Keratinocyte (primary cell): ENCODE results near the gene TENM4. TPM values are rescaled to one million over a fixed set of nuclear protein-coding genes. Genes with fewer than 3 reads are reported as not detected.
A peak's percentile ranks its signal among the peaks of the same experiment; 100 is the strongest.

ENCODE experiments used
- DNase-seq: peaks from one replicate; pipeline ENCODE4 v3.0.0-alpha.2; 2011; ENCODE audit warnings: low read depth, missing footprints, low spot score
- FAIRE-seq: peaks from 2 replicates; lab custom pipeline; 2011; peaks lifted over from hg19 to GRCh38; lab: Jason Lieb, UNC
- H2AFZ ChIP-seq: 2 replicates; pipeline ENCODE4 v1.6.0; 2012; ENCODE audit warnings: low read length, control low read depth, inconsistent platforms; ENCODE audit not compliant: control insufficient read depth
- H3K27ac ChIP-seq: 2 replicates; pipeline ENCODE4 v1.5.1; 2011; ENCODE audit warnings: low read length; ENCODE audit not compliant: control insufficient read depth, insufficient read depth
- H3K27me3 ChIP-seq: 3 replicates; pipeline ENCODE4 v1.6.0; 2011; ENCODE audit warnings: low read length; ENCODE audit not compliant: control insufficient read depth, insufficient read depth; ENCODE audit errors: extremely low read depth
- H3K36me3 ChIP-seq, 2 experiments: 2 replicates in 1 of 2; 3 replicates in 1 of 2; pipeline ENCODE4 v1.5.1; 2011; ENCODE audit warnings: low read length in 2 of 2, mild to moderate bottlenecking in 1 of 2; ENCODE audit not compliant: control insufficient read depth in 2 of 2, insufficient read depth in 2 of 2; ENCODE audit errors: extremely low read depth in 1 of 2
- H3K4me1 ChIP-seq: 3 replicates; pipeline ENCODE4 v1.5.1; 2011; ENCODE audit warnings: low read length; ENCODE audit not compliant: control insufficient read depth, insufficient read depth; ENCODE audit errors: extremely low read depth
- H3K4me2 ChIP-seq: 3 replicates; pipeline ENCODE4 v1.6.0; 2011; ENCODE audit warnings: low read depth, low read length; ENCODE audit not compliant: control insufficient read depth, insufficient read depth; ENCODE audit errors: extremely low read depth
- H3K4me3 ChIP-seq, 3 experiments: fragments of 200-600 bp in 1 of 3; sonication (generic) in 1 of 3; 2 replicates in 2 of 3; 3 replicates in 1 of 3; pipeline ENCODE4 v1.5.1; 2011 to 2016; ENCODE audit warnings: low read length in 3 of 3, mild to moderate bottlenecking in 3 of 3, control low read depth in 2 of 3, inconsistent platforms in 1 of 3, low read depth in 1 of 3, mixed read lengths in 1 of 3, mixed run types in 1 of 3, moderate library complexity in 1 of 3; ENCODE audit not compliant: control insufficient read depth in 2 of 3, insufficient read depth in 2 of 3; ENCODE audit errors: extremely low read depth in 1 of 3
- H3K79me2 ChIP-seq: 2 replicates; pipeline ENCODE4 v1.6.0; 2012; ENCODE audit warnings: low read length; ENCODE audit not compliant: control insufficient read depth, insufficient read depth
- H3K9ac ChIP-seq: 3 replicates; pipeline ENCODE4 v1.6.0; 2011; ENCODE audit warnings: low read length; ENCODE audit not compliant: control insufficient read depth, insufficient read depth; ENCODE audit errors: extremely low read depth
- H3K9me1 ChIP-seq: 3 replicates; pipeline ENCODE4 v1.6.0; 2011; ENCODE audit warnings: low read length; ENCODE audit not compliant: control insufficient read depth, insufficient read depth; ENCODE audit errors: extremely low read depth
- H3K9me3 ChIP-seq: 2 replicates; pipeline ENCODE4 v1.5.1; 2012; ENCODE audit warnings: low read depth, low read length; ENCODE audit not compliant: control insufficient read depth
- H4K20me1 ChIP-seq: 3 replicates; pipeline ENCODE4 v1.6.0; 2011; ENCODE audit warnings: low read length; ENCODE audit not compliant: control insufficient read depth, insufficient read depth; ENCODE audit errors: extremely low read depth
- EZH2 ChIP-seq: IDR thresholded peaks from one replicate; pipeline ENCODE4 v1.6.1; 2012; ENCODE audit warnings: inconsistent platforms, mild to moderate bottlenecking, low read length, moderate library complexity
- dilution Hi-C: fragments of 300-500 bp; cut with MboI; formaldehyde crosslinking; loops from one replicate; pipeline ENCODE4 v1.7.0; 2020; ENCODE audit warnings: low sequenced_read_pairs; ENCODE audit not compliant: extremely low pct_ligation_motif_present
- polyA plus RNA-seq, 5 experiments: library from polyadenylated mRNA; depleted of rRNA in 3 of 5; stranded (reverse) in 3 of 5; stranded (forward) in 1 of 5; unstranded in 1 of 5; fragments of >200 nt; gene quantifications; 1 replicate in 1 of 5; 2 replicates in 3 of 5; 3 replicates in 1 of 5; pipeline versions ENCODE4 v1.2.1 to v1.2.3, GENCODE V29; 2011 to 2012; ENCODE audit warnings: missing spikeins in 2 of 5, low read depth in 1 of 5, low replicate concordance in 1 of 5
- TF ChIP-seq, protein P1 (sequence below), 3 experiments: IDR thresholded peaks in 1 of 3; conservative IDR thresholded peaks in 1 of 3; optimal IDR thresholded peaks in 1 of 3; 2 replicates in 2 of 3; 3 replicates in 1 of 3; pipeline versions ENCODE3 to v1.5.1; 2011; ENCODE audit warnings: low read length in 3 of 3, mild to moderate bottlenecking in 3 of 3, moderate library complexity in 2 of 3, control low read depth in 1 of 3, inconsistent platforms in 1 of 3; ENCODE audit not compliant: insufficient read depth in 2 of 3; ENCODE audit errors: extremely low read depth in 1 of 3

TENM4 gene
- polyA plus RNA-seq, 1 donor (not counting 4 experiments of a cell fraction or from before 2014, with no cell fraction given): 3.5 TPM

DNA sequence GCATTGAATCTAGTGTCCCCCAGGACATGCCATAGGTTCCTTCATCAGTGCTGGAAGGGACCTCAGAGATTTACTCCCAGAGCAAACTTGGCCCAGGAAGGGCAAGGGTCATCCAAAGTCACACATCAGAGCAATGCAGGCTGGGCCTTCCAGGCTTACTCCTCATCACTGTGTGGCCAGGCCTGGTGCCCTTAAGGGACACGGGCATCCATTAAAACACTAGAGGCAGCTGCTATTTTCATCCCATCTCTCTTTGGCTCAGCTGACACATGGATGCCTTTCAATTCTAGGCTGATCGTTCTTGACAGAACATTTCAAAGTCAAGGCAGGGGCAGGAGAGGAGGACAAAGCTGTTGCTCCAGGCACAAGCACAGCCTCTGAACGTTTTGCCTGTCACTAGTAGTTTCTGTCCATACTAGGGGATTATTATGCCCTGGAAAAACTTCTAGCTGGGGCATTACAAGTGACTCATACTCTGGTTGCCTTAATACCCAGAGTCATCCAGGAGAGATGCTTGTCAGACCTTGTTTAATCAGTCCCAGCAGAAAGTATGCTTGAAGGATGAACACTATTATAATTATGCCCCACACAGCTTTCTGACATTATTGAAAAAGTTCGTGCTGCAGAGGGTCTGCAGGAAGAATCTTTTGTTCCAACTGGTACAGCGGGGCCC, 240.3 kb downstream of the TENM4 start:
- no peak for DNase-seq
- H3K4me2 ChIP-seq: no peak overlapping the region
- no peak overlapping the region for H2AFZ ChIP-seq
- H3K4me3 ChIP-seq: no peak overlapping the region
- dilution Hi-C loops: no loop called here
- H3K36me3 ChIP-seq: peaks cover 0 to 4% of the 10 kb centered on the region in 2 experiments
- no peaks in the 10 kb centered on the region for H3K9me3 ChIP-seq
- H3K9ac ChIP-seq: no peak overlapping the region
- TF ChIP-seq, protein P1, sequence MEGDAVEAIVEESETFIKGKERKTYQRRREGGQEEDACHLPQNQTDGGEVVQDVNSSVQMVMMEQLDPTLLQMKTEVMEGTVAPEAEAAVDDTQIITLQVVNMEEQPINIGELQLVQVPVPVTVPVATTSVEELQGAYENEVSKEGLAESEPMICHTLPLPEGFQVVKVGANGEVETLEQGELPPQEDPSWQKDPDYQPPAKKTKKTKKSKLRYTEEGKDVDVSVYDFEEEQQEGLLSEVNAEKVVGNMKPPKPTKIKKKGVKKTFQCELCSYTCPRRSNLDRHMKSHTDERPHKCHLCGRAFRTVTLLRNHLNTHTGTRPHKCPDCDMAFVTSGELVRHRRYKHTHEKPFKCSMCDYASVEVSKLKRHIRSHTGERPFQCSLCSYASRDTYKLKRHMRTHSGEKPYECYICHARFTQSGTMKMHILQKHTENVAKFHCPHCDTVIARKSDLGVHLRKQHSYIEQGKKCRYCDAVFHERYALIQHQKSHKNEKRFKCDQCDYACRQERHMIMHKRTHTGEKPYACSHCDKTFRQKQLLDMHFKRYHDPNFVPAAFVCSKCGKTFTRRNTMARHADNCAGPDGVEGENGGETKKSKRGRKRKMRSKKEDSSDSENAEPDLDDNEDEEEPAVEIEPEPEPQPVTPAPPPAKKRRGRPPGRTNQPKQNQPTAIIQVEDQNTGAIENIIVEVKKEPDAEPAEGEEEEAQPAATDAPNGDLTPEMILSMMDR (optimal IDR thresholded peaks at IDR 0.05 in 1 of 3, IDR thresholded peaks at IDR 0.05 in 1 of 3, conservative IDR thresholded peaks at IDR 0.05 in 1 of 3; ENCODE audit: extremely low read depth in 1 of 3, insufficient read depth in 2 of 3, low read length in 3 of 3): no peak
- no peak for TF ChIP-seq EZH2
- peak; percentile 23 for FAIRE-seq
- H3K27ac ChIP-seq: no peak overlapping the region
- H3K79me2 ChIP-seq: no peaks in the 10 kb centered on the region
- peaks cover 36% of the 10 kb centered on the region for H3K4me1 ChIP-seq
- no peaks in the 10 kb centered on the region for H3K27me3 ChIP-seq
- peaks cover 6% of the 10 kb centered on the region for H3K9me1 ChIP-seq
- H4K20me1 ChIP-seq: no peaks in the 10 kb centered on the region

DNA sequence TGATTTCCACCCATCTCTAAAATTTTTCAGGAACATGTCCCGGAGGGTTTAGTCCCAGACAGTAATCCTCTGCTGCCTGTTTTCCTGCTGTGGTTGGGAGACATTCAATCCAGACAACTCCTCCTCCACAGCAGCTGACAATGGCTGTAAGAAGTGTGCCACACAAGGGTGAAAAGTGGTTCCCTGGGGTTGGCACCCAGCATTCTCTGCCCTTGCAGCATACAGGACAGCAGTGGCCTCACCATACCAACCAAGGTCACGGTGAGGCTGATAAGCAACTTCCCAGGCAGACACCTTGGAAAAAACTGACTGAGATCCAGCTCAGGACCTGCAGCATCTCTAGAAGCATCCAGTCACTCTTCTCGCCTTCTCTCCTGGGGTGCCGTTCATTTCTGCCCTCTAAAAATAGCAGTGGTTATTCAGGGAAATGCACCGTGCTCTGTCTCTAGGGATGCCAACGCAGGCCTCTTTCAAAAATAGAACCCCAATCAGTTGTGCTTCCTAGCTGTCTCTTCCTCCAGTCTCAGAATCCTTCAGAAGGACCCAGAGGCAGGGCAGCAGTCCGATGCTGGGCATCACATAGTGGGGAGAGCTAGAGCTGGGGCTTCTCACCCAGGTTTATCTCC, 241.0 kb downstream of the TENM4 start:
- no peaks in the 10 kb centered on the region for H3K27me3 ChIP-seq
- H3K79me2 ChIP-seq: no peaks in the 10 kb centered on the region
- peaks cover 0 to 4% of the 10 kb centered on the region in 2 experiments for H3K36me3 ChIP-seq
- H3K27ac ChIP-seq: no peak overlapping the region
- H3K4me3 ChIP-seq: no peak overlapping the region
- H2AFZ ChIP-seq: no peak overlapping the region
- H3K9ac ChIP-seq: no peak overlapping the region
- dilution Hi-C loops: no loop called here
- no peaks in the 10 kb centered on the region for H3K9me3 ChIP-seq
- TF ChIP-seq, protein P1 (optimal IDR thresholded peaks at IDR 0.05 in 1 of 3, IDR thresholded peaks at IDR 0.05 in 1 of 3, conservative IDR thresholded peaks at IDR 0.05 in 1 of 3; ENCODE audit: extremely low read depth in 1 of 3, insufficient read depth in 2 of 3, low read length in 3 of 3): no peak
- TF ChIP-seq EZH2: no peak
- FAIRE-seq (no peak), DNase-seq (no peak)
- peaks cover 36% of the 10 kb centered on the region for H3K4me1 ChIP-seq
- H3K9me1 ChIP-seq: peaks cover 6% of the 10 kb centered on the region
- no peaks in the 10 kb centered on the region for H4K20me1 ChIP-seq
- no peak overlapping the region for H3K4me2 ChIP-seq
